ENCODE measurements around the gene RBM24. TPM values are rescaled to one million over a fixed set of nuclear protein-coding genes. Genes with fewer than 3 reads are reported as not detected.

Gene RBM24
- total and polyA plus RNA-seq, 2 of the 13 experiments (the other 11 are each of a cell fraction or from before 2014, with no cell fraction given): 1.5 to 14.2 TPM

GRCh38 chr6:17276766-17277165 lies 4.4 kb upstream of the RBM24 start:
- H3K79me2 ChIP-seq (ENCODE audit: insufficient read depth, low read length): no peaks in the 10 kb centered on the region
- H3K27me3 ChIP-seq (ENCODE audit: control insufficient read depth in 1 of 2, insufficient read depth in 2 of 2, low read length in 2 of 2): peaks cover 0 to 4% of the 10 kb centered on the region in 2 experiments; a peak in 1 of 5 replicates
- H3K9me3 ChIP-seq (ENCODE audit: low read length): no peaks in the 10 kb centered on the region
- intact Hi-C loops (cut with micrococcal nuclease; ENCODE audit: unreplicated experiment): no loop called here
- H4K20me1 ChIP-seq (ENCODE audit: insufficient read depth, low read length): no peaks in the 10 kb centered on the region
- no peaks in the 10 kb centered on the region for H3K36me3 ChIP-seq (replicated peaks in 1 of 2; ENCODE audit: control insufficient read depth in 1 of 2, insufficient read depth in 2 of 2, low read length in 2 of 2)
- no peak overlapping the region for H2AFZ ChIP-seq (ENCODE audit: low read length)
- H3K27ac ChIP-seq (ENCODE audit: extremely low read length, insufficient read depth, low read length): no peak overlapping the region
- POLR2A ChIA-PET: no interaction called here
- ATAC-seq (no peak), FAIRE-seq (no peak), DNase-seq (ENCODE audit: low spot score) (no peak)
- WGBS (ENCODE audit: low lambda C conversion rate): 5% methylated on average over 3 of the region's 3 CpGs
- no peak overlapping the region for H3K4me3 ChIP-seq (replicated peaks in 1 of 3; ENCODE audit: insufficient read depth in 1 of 3, low read depth in 2 of 3, low read length in 3 of 3)
- in situ Hi-C loops (cut with HindIII; ENCODE audit: extremely low pct_ligation_motif_present, low pct_unique_long_range_greater_than_20kb): no loop called here
- TF ChIP-seq KAT8 (CRISPR knock-in tag; IDR thresholded peaks at IDR 0.05): no peak
- no peak for TF ChIP-seq ZBTB42 (CRISPR knock-in tag; IDR thresholded peaks at IDR 0.05)
- no peak for TF ChIP-seq MED13 (CRISPR knock-in tag; IDR thresholded peaks at IDR 0.05)
- no peak for TF ChIP-seq RNF219 (CRISPR knock-in tag; IDR thresholded peaks at IDR 0.05)
- no peak for TF ChIP-seq ZNF24 (IDR thresholded peaks at IDR 0.05)
- no peak for TF ChIP-seq JUNB (CRISPR knock-in tag; IDR thresholded peaks at IDR 0.05; ENCODE audit: borderline replicate concordance)
- TF ChIP-seq HCFC1 (IDR thresholded peaks at IDR 0.05; ENCODE audit: low read depth, low read length): no peak
- no peak for TF ChIP-seq ZSCAN9 (CRISPR knock-in tag; IDR thresholded peaks at IDR 0.05; ENCODE audit: borderline replicate concordance)
- TF ChIP-seq MLXIP (CRISPR knock-in tag; IDR thresholded peaks at IDR 0.05; ENCODE audit: borderline replicate concordance): no peak
- no peak for TF ChIP-seq ZNF781 (CRISPR knock-in tag; IDR thresholded peaks at IDR 0.05; ENCODE audit: borderline replicate concordance, not compliant biosample characterization)
- no peak for TF ChIP-seq DMTF1 (CRISPR knock-in tag; IDR thresholded peaks at IDR 0.05)
- no peak for TF ChIP-seq KLF11 (CRISPR knock-in tag; IDR thresholded peaks at IDR 0.05)
- TF ChIP-seq ZNF326 (CRISPR knock-in tag; IDR thresholded peaks at IDR 0.05; ENCODE audit: borderline replicate concordance): no peak
- no peak for TF ChIP-seq TCF12 (IDR thresholded peaks at IDR 0.05)
- no peak for TF ChIP-seq TCF12 (CRISPR knock-in tag; IDR thresholded peaks at IDR 0.05)
- no peak for TF ChIP-seq PITX1 (CRISPR knock-in tag; IDR thresholded peaks at IDR 0.05)
- TF ChIP-seq KLF16 (CRISPR knock-in tag; IDR thresholded peaks at IDR 0.05): no peak
- no peak for TF ChIP-seq ZNF143 (CRISPR knock-in tag; IDR thresholded peaks at IDR 0.05)
- H3K4me1 ChIP-seq (ENCODE audit: insufficient read depth, low read length): peaks cover 14% of the 10 kb centered on the region
- BruUV-seq (replicated peaks): no TSS peak
- CTCF ChIA-PET (ENCODE audit: low intra/inter-chr PET ratio, low total read pairs): no interaction called here
- no peak overlapping the region for H3K9ac ChIP-seq (ENCODE audit: insufficient read depth, low read depth, low read length)
- no peak overlapping the region for H3K4me2 ChIP-seq (ENCODE audit: low read depth, low read length)

Measured in HepG2 (cell line).